H1 (cell line): Measurements from ENCODE around the gene BATF3. TPM values are rescaled to one million over a fixed set of nuclear protein-coding genes. Genes with fewer than 3 reads are reported as not detected.

Experiments used
- EP300 ChIP-seq, 2 experiments: IDR thresholded peaks; 1 replicate in 1 of 2; 2 replicates in 1 of 2; pipeline ENCODE4 v1.6.1; 2011 to 2012; ENCODE audit warnings: low read depth in 2 of 2, low read length in 2 of 2, mild to moderate bottlenecking in 2 of 2, borderline replicate concordance in 1 of 2, inconsistent platforms in 1 of 2, moderate library complexity in 1 of 2
- RAD21 ChIP-seq, 2 experiments: IDR thresholded peaks in 1 of 2; conservative IDR thresholded peaks in 1 of 2; 2 replicates each; pipeline ENCODE4 v1.6.1; 2011; ENCODE audit warnings: low read depth in 2 of 2, low read length in 2 of 2, improper control_type of control experiment in 1 of 2, inconsistent platforms in 1 of 2, mild to moderate bottlenecking in 1 of 2, moderate library complexity in 1 of 2
- RNF2 ChIP-seq: fragments of 200-900, 300-1000 bp; sonication (generic); IDR thresholded peaks from 2 replicates; pipeline ENCODE4 v1.7.1; 2016; ENCODE audit warnings: borderline replicate concordance, low read depth, mild to moderate bottlenecking, antibody characterized with exemption, low read length; ENCODE audit not compliant: poor library complexity, severe bottlenecking; ENCODE audit errors: missing control alignments
- polyA plus RNA-seq, 7 experiments: library from polyadenylated mRNA; depleted of rRNA in 3 of 7; stranded (reverse) in 5 of 7; unstranded in 2 of 7; fragments of >200 nt in 5 of 7; fragments of 200-250 nt in 2 of 7; gene quantifications; 1 replicate in 5 of 7; 2 replicates in 1 of 7; 4 replicates in 1 of 7; pipeline versions ENCODE4 v1.2.1 to v1.2.3, GENCODE V29; 2011 to 2013; ENCODE audit warnings: missing spikeins in 2 of 7, mixed read lengths in 2 of 7
- total RNA-seq: library from RNA; stranded (reverse); fragmentation: NEBNext Ultra II Directional; extraction: Animal tissue kit (Norgen Biotek cat#: 25700); gene quantifications from 2 replicates; pipeline ENCODE4 v1.2.1, GENCODE V29; 2021

Gene BATF3
- total and polyA plus RNA-seq, 2 of the 8 experiments (the other 6 are each of a cell fraction or from before 2014, with no cell fraction given): 6.3 TPM

DNA sequence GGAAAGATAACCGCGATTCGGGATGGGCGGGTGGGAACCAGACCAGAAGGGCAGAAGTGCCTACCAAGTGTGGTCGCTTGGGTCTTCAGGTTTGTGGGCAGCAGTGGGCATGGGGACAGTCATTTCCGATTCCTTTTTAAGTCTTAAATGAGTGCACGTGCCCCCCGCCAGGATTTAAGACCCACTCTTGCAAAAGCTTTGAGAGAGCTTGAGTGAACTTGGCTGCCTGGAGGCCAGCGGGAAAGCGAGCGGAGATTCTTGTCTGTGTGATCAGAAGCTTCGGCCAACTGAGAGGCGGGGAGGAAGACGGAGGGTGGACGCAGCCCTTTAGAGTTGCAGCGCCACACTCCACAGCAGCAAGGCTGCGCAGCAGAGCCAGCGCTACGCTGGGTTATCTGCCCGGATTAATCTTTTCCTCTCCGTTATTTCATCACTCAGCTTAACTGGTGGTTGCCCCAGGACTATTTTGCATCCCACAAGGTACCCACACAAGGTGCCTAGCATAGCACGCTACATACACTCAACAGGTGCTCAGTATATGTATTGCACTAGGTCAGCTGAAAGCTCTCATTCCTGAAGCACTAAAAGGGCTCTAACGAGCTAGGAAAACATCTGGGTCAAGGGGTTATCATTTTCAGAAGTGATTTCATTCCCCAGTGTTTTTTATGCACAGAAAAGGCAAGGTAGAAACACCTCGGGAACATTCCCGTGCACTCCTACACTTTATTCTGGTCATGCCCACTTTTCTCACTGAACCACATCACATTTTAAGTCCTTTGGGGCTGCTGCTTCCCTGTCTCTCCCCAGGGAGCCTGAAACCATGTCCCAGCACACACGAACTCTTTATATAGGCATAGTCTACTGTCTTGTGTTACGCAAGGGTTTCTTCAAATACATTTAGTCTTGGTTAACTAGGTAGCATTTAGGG is 1.5 kb upstream of the BATF3 start (continued):
- TF ChIP-seq EP300 (IDR thresholded peaks at IDR 0.05; ENCODE audit: borderline replicate concordance in 1 of 2, low read depth in 2 of 2, low read length in 2 of 2) (no peak), RNF2 (no peak), RAD21 (IDR thresholded peaks at IDR 0.05 in 1 of 2, conservative IDR thresholded peaks at IDR 0.05 in 1 of 2; ENCODE audit: low read depth in 2 of 2, low read length in 2 of 2) (peak in 1 of 2 experiments; percentile 12; a peak in 1 of 4 replicates)
- TF ChIP-seq, all 59 proteins: peak for 5
